Stimulated activated naive CD8-positive, alpha-beta T cell treated with anti-CD3 and anti-CD28 coated beads, Interleukin-15, amount 100 ng/mL, for 72 hours (primary cell): Measurements from ENCODE around the gene FN3K.
"Not testable (repeated sequence)": the region's sequence is repeated elsewhere in the genome, so short reads cannot be mapped to it uniquely, and the experiment has no call there.

Source experiments
- ATAC-seq: fragments of 150-1000 bp; cut with Tn5 transposase; 2 replicates; pipeline ENCODE4 v1.10.0; 2021; ENCODE audit warnings: mild to moderate bottlenecking, moderate library complexity
- DNase-seq, 2 donors: peaks; one replicate each; pipeline ENCODE4 v3.0.0; 2021 to 2022
- H3K27ac Mint-ChIP-seq, 2 donors: one replicate each; pipeline ENCODE4 v1.8.0; 2022; ENCODE audit warnings: mild to moderate bottlenecking in 2 of 2, mixed read lengths in 2 of 2, moderate library complexity in 2 of 2
- H3K27me3 Mint-ChIP-seq: one replicate; pipeline ENCODE4 v1.8.0; 2022; ENCODE audit warnings: mixed read lengths
- H3K4me1 Mint-ChIP-seq: one replicate; pipeline ENCODE4 v1.8.0; 2022; ENCODE audit warnings: mild to moderate bottlenecking, mixed read lengths
- H3K4me3 Mint-ChIP-seq, 2 donors: one replicate each; pipeline ENCODE4 v1.8.0; 2022; ENCODE audit warnings: mild to moderate bottlenecking in 2 of 2, mixed read lengths in 2 of 2, moderate library complexity in 1 of 2
- H3K9me3 Mint-ChIP-seq, 2 donors: one replicate each; pipeline ENCODE4 v1.8.0; 2022; ENCODE audit warnings: mixed read lengths in 2 of 2

FN3K gene

DNA sequence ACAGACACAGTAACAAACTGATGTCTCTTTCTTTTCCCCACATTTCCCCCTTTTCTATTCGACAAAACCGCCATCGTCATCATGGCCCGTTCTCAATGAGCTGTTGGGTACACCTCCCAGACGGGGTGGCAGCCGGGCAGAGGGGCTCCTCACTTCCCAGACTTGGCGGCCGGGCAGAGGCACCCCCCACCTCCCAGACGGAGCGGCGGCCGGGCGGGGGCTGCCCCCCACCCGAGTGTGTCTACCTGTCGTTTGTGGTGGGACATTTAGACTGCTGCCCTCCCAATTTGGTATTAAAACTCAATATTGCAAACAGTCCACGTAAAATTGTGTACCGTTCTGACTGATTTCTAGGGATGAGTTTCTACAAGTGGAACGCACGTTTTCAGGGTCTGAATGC is 39.0 kb downstream of the FN3K start:
- ATAC-seq, H3K4me3 Mint-ChIP-seq, H3K27me3 Mint-ChIP-seq, H3K27ac Mint-ChIP-seq, DNase-seq, H3K9me3 Mint-ChIP-seq: not testable (repeated sequence)
- H3K4me1 Mint-ChIP-seq, result peaks cover 35% of the 10 kb centered on the region

DNA sequence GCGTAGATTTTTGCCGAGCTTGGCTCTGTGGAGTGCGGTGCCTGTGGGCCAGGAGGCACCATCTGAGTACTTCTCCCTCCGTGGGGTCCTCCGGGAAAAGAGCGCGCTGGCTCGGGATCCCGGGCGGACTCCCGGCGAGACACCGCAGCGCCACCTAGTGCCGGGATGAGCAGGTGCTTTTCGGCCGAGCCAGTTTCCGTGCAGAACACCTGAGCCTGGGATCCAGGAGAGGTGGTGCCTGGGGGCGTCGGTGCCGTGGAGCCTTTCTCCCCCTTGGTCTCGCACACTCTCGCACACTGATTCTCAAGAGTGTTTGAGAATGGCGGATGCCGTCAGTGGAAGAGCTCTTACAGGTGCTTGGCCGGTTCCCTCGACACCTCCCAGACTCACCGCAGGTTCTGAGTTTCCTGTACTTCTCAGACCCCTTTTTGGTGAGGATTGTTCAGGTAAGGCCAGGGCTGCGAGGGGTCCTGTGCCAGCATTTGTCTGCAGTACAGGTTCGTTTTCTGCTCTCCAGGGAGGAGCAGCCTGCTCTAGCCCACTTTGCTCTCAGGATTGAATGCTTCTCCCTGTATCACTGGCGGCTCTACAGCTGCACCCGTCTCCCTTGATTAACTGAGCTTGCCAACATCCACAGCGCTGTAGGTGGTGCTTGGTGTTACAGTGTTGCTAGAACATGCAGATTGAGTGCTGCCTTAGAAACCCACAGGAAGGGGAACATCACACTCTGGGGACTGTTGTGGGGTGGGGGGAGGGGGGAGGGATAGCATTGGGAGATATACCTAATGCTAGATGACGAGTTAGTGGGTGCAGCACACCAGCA is 39.8 kb downstream of the FN3K start:
- DNase-seq (peak; percentile 26 to 35), ATAC-seq (peak; percentile 53)
- no peaks in the 10 kb centered on the region for H3K27me3 Mint-ChIP-seq
- H3K4me1 Mint-ChIP-seq, result peaks cover 35% of the 10 kb centered on the region
- H3K27ac Mint-ChIP-seq, result no peak overlapping the region
- no peaks in the 10 kb centered on the region for H3K9me3 Mint-ChIP-seq
- H3K4me3 Mint-ChIP-seq, result peak overlapping the region in 1 of 2 donors; percentile 13

GRCh38 chr17:82776454-82776853 is 41.0 kb downstream of the FN3K start:
- ATAC-seq (peak; percentile 57), DNase-seq (no peak)
- Mint-ChIP-seq H3K4me1 (peaks cover 35% of the 10 kb centered on the region), H3K4me3 (peak overlapping the region in 1 of 2 donors; percentile 46), H3K27ac (no peak overlapping the region), H3K27me3 (no peaks in the 10 kb centered on the region), H3K9me3 (no peaks in the 10 kb centered on the region)

DNA sequence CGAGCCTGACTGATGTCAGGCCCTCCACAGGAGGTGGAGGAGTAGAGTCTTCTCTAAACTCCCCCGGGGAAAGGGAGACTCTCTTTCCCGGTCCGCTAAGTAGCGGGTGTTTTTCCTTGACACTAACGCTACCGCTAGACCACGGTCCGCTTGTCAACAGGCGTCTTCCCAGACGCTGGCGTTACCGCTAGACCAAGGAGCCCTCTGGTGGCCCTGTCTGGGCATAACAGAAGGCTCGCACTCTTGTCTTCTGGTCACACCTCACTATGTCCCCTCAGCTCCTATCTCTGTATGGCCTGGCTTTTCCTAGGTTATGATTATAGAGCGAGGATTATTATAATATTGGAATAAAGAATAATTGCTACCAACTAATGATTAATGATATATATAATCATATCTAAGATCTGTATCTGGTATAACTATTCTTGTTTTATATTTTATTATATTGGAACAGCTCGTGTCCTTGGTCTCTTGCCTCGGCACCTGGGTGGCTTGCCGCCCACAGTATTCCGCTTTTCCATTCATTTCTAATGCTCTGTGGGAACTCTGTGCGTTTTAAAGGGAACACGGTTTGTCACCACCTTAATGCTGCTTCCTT is 42.5 kb downstream of the FN3K start:
- DNase-seq, ATAC-seq, H3K4me3 Mint-ChIP-seq, H3K9me3 Mint-ChIP-seq, H3K27me3 Mint-ChIP-seq, H3K27ac Mint-ChIP-seq: not testable (repeated sequence)
- peaks cover 40% of the 10 kb centered on the region for H3K4me1 Mint-ChIP-seq

GRCh38 chr17:82779541-82779940 is 44.1 kb downstream of the FN3K start:
- no peak for DNase-seq
- no peak overlapping the region for H3K27ac Mint-ChIP-seq
- H3K27me3 Mint-ChIP-seq, result no peaks in the 10 kb centered on the region
- H3K9me3 Mint-ChIP-seq, result no peaks in the 10 kb centered on the region
- H3K4me1 Mint-ChIP-seq, result peaks cover 38% of the 10 kb centered on the region
- no peak for ATAC-seq
- no peak overlapping the region for H3K4me3 Mint-ChIP-seq

- H3K4me1 Mint-ChIP-seq, result peaks cover 32% of the 10 kb centered on the region
- DNase-seq (no peak), ATAC-seq (no peak)
- peak overlapping the region in 1 of 2 donors; percentile 15 for H3K27ac Mint-ChIP-seq
- no peak overlapping the region for H3K4me3 Mint-ChIP-seq
- no peaks in the 10 kb centered on the region for H3K27me3 Mint-ChIP-seq
- no peaks in the 10 kb centered on the region for H3K9me3 Mint-ChIP-seq
Observed at GRCh38 chr17:82780195-82780594, 44.8 kb downstream of the FN3K start.

GRCh38 chr17:82780971-82781893 is 45.8 kb downstream of the FN3K start:
- no peak for DNase-seq
- no peak overlapping the region for H3K4me3 Mint-ChIP-seq
- peaks cover 22% of the 10 kb centered on the region for H3K4me1 Mint-ChIP-seq
- H3K9me3 Mint-ChIP-seq, result no peaks in the 10 kb centered on the region
- H3K27ac Mint-ChIP-seq, result no peak overlapping the region
- H3K27me3 Mint-ChIP-seq, result no peaks in the 10 kb centered on the region
- peak; percentile 45 for ATAC-seq

GRCh38 chr17:82781894-82782274 is 46.5 kb downstream of the FN3K start:
- no peak overlapping the region for H3K4me3 Mint-ChIP-seq
- no peaks in the 10 kb centered on the region for H3K9me3 Mint-ChIP-seq
- DNase-seq, result peak; percentile 83 to 86
- no peak overlapping the region for H3K27ac Mint-ChIP-seq
- no peaks in the 10 kb centered on the region for H3K27me3 Mint-ChIP-seq
- H3K4me1 Mint-ChIP-seq, result peaks cover 16% of the 10 kb centered on the region
- ATAC-seq, result peak; percentile 99

GRCh38 chr17:82782657-82783207 is 47.3 kb downstream of the FN3K start:
- peaks cover 16% of the 10 kb centered on the region for H3K4me1 Mint-ChIP-seq
- no peaks in the 10 kb centered on the region for H3K9me3 Mint-ChIP-seq
- ATAC-seq, result no peak
- no peak for DNase-seq
- no peak overlapping the region for H3K4me3 Mint-ChIP-seq
- H3K27ac Mint-ChIP-seq, result peak overlapping the region in 1 of 2 donors; percentile 26
- no peaks in the 10 kb centered on the region for H3K27me3 Mint-ChIP-seq

- ATAC-seq (no peak), DNase-seq (no peak)
- no peaks in the 10 kb centered on the region for H3K9me3 Mint-ChIP-seq
- peaks cover 16% of the 10 kb centered on the region for H3K4me1 Mint-ChIP-seq
- H3K27ac Mint-ChIP-seq, result no peak overlapping the region
- H3K27me3 Mint-ChIP-seq, result no peaks in the 10 kb centered on the region
- no peak overlapping the region for H3K4me3 Mint-ChIP-seq
Observed at GRCh38 chr17:82783498-82783897, 48.1 kb downstream of the FN3K start.

- peaks cover 16% of the 10 kb centered on the region for H3K4me1 Mint-ChIP-seq
- DNase-seq, ATAC-seq, H3K4me3 Mint-ChIP-seq, H3K9me3 Mint-ChIP-seq, H3K27me3 Mint-ChIP-seq, H3K27ac Mint-ChIP-seq: not testable (repeated sequence)
Observed at GRCh38 chr17:82785581-82785980, 50.2 kb downstream of the FN3K start.

DNA sequence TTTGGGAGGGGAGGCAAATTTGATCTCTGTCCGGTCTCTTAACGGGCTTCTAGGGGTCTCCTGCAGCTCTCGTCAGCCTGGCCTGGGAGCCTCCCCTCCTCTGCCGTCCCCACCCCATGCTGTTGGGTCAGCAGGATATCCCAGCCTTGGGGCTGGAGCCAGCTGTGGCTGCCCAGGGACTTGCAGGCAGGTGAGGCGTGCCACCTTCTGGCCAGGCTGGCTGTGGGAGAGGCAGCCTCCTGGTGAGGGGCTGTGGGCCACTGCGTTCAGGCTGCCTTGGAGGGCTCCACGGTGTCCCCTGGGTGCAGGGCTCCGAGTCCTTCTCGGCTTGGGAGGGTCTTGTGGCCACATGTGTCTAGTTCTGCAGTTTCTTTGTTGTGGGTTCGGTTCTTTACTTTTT is 51.0 kb downstream of the FN3K start:
- H3K27me3 Mint-ChIP-seq, result no peaks in the 10 kb centered on the region
- no peak for DNase-seq
- peaks cover 16% of the 10 kb centered on the region for H3K4me1 Mint-ChIP-seq
- no peak for ATAC-seq
- H3K9me3 Mint-ChIP-seq, result no peaks in the 10 kb centered on the region
- no peak overlapping the region for H3K4me3 Mint-ChIP-seq
- H3K27ac Mint-ChIP-seq, result no peak overlapping the region

GRCh38 chr17:82787081-82787848 is 51.9 kb downstream of the FN3K start:
- ATAC-seq (no peak), DNase-seq (no peak)
- H3K27me3 Mint-ChIP-seq, result no peaks in the 10 kb centered on the region
- no peak overlapping the region for H3K4me3 Mint-ChIP-seq
- H3K4me1 Mint-ChIP-seq, result peaks cover 9% of the 10 kb centered on the region
- H3K9me3 Mint-ChIP-seq, result no peaks in the 10 kb centered on the region
- H3K27ac Mint-ChIP-seq, result peak overlapping the region in 1 of 2 donors; percentile 27

DNA sequence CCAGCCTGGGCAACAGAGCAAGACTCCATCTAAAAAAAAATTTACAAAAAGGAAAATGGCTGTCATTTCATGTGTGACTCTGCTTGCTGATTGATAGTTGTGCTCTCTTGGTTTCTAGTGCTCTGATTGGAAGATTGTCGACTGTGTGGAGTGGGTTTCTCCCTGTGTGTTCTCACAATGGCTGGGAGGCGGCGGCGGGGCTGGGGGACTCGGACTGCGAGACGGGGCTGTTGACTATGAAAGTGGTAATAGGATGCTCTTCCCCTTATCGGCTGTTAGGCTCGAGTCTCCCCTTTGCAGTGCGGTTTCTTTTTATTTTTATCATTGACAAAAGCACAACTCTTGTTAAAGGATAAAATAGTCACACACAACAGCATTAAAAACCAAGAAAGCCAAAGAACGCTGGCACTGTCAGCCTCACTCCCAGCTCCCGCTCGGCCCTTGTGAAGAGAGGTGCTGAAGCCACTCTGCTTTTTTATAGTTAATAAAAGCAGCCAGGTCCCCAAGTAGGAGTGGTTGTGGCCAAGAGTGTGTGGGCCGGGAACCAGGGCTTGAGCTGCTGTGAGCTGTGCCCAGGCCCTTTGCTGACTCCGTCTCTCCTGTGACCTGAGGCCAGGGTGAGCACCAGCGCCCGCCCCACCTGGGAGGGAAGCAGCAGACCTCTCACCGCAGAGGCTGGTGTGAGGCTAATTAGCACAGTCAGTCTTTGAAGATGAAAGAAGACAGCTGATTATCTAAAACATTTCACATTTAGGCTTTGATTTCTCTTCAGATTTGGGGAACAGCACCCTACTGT is 53.0 kb downstream of the FN3K start:
- DNase-seq (no peak), ATAC-seq (no peak)
- H3K4me3 Mint-ChIP-seq, result no peak overlapping the region
- no peak overlapping the region for H3K27ac Mint-ChIP-seq
- H3K4me1 Mint-ChIP-seq, result no peaks in the 10 kb centered on the region
- no peaks in the 10 kb centered on the region for H3K9me3 Mint-ChIP-seq
- H3K27me3 Mint-ChIP-seq, result no peaks in the 10 kb centered on the region
